Lower leg skin (tissue), 3 donors: ENCODE measurements around the gene RASSF1.

Source experiments
- CTCF ChIP-seq, 3 donors: fragments of 450-650 bp; IDR thresholded peaks; one replicate each; pipeline ENCODE4 v1.5.1; 2016; ENCODE audit warnings: antibody characterized with exemption in 3 of 3, mild to moderate bottlenecking in 3 of 3, moderate library complexity in 2 of 3
- POLR2A ChIP-seq, 2 donors: fragments of 450-650 bp; IDR thresholded peaks; one replicate each; pipeline ENCODE4 v1.6.1; 2016 to 2017; ENCODE audit warnings: antibody characterized with exemption in 2 of 2, mild to moderate bottlenecking in 1 of 2, moderate library complexity in 1 of 2

DNA sequence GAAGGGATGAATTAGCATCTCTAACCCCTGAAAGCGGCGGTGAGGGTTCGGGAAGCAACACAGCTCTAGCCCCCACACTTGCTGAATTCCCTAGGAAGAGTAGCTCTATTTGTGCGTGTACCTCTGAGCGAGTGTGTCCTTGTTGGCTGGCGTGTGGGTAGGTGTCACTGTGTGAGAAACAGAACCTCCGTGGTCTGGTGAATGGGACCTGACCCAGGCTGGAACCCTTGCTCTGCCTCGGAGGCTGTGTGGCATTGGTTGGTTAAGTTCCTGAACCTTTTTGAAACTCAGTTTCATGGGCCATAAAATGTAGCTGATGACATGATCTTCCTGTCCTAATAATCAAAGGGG, 19.1 kb upstream of the RASSF1 start:
- no peak for TF ChIP-seq CTCF (IDR thresholded peaks at IDR 0.05)
- TF ChIP-seq POLR2A (IDR thresholded peaks at IDR 0.05) = no peak
